Right ventricle myocardium inferior (tissue), 1 donor: ENCODE results near the gene RANBP3L. TPM values are rescaled to one million over a fixed set of nuclear protein-coding genes. Genes with fewer than 3 reads are reported as not detected.
"Not testable (repeated sequence)": the region's sequence is repeated elsewhere in the genome, so short reads cannot be mapped to it uniquely, and the experiment has no call there.

Experiments used
- ATAC-seq: fragments of 200-7000 bp; cut with Tn5 transposase; one replicate; pipeline ENCODE4 v1.9.1; 2020; ENCODE audit warnings: mild to moderate bottlenecking, moderate library complexity
- DNase-seq: peaks from one replicate; pipeline ENCODE4 v3.0.0; 2021; ENCODE audit errors: missing footprints
- intact Hi-C: fragments of 100-400 bp; cut with DNase I; formaldehyde crosslinking; loops from one replicate; pipeline ENCODE4 v1.11.0; 2022
- total RNA-seq: library from RNA; stranded (reverse); fragmentation: NEBNext Ultra II Directional; extraction: Animal tissue kit (Norgen Biotek cat#: 25700); gene quantifications from one replicate; pipeline ENCODE4 v1.2.1, GENCODE V29; 2021
- donor health status: DM: no; HTN: yes; CAD: no; lungs with severe emphysema.

RANBP3L gene
- total RNA-seq, 1 donor from 2014 or later = 0.49 TPM

DNA sequence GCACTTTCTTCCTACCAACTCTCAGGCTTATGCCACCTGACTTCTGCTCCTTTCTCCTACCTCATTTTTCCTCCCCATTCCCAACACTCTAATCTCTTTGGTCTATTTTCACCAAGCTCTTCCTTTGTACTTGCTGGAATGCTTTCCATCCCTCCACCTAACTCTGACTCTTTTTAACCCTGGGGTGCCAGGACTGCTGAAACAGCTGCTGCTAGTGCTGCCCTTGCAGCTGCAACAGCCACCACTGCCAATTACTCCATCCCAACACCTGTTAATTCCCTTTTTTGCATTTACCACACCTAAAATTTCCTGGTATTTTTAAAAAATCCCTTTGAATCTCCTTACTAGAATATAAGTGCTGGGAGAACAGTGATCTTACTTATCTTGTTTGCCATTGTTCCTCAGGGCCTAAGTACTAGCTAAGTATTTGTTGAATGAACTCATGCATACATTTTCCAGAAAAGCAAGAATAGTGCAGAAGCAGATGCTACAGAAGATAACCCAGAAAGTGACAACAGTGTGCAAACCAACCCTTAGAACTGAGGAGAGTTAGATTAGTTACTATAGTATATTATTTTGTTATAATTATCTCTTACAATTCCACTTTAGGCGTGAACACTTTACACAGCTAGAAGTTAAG is 71.4 kb downstream of the RANBP3L start:
- no peak for ATAC-seq
- intact Hi-C loops = no loop called here
- DNase-seq = no peak

DNA sequence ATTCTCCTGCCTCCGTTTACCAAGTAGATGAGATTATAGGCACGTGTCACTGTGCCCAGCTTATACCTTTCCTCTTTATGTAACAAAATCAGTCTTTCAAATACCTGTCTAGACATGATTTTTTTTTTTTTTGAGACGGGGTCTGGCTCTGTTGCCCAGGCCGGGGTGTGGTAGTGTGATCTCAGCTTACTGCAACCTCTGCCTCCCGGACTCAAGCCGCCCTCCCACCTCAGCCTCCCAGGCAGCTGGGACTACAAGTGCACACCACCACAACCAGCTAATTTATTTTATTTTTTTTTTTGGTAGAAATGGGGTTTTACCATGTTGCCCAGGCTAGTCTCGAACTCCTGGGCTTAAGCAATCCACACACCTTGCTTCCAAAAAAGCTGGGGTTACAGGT is 73.2 kb downstream of the RANBP3L start:
- ATAC-seq (no peak), DNase-seq (no peak)
- intact Hi-C loops = no loop called here

DNA sequence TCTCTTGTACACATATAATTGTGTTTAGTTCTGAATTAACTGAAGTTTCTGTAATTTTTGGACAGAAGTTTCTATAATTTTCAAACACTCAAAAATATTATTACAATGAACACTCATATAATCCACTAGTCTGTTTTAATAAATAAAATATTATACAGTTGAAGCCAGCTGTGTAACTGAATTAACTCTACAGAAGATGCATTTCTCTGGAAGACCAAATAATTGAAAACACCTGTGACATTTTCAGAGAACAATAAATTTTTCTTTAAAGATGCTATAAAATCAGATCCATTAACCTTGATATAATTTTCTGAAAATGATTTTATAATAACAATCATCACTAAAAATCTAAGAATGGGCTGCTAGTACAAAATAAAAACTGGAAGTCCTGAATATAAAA is 74.7 kb downstream of the RANBP3L start:
- ATAC-seq (no peak), DNase-seq (no peak)
- intact Hi-C loops = no loop called here

DNA sequence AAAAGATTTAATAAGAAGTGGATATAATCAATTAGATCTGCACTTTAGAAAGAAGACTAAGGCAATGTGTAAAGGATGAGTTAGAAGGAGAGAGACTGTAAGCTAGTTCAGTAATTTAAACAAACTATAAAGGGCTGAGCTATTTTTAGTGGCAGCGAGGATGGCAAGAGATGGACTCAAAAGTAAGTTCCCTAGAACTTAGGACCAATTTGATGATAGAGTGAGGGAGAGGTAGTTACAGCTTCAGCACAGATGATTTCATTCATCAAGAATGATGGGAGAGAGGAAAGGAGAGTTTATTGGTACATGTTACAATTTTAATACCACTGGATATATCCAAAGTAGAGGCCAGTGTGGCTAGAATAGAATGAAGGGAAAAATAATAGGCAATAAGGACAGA is 79.1 kb downstream of the RANBP3L start:
- intact Hi-C loops = no loop called here

DNA sequence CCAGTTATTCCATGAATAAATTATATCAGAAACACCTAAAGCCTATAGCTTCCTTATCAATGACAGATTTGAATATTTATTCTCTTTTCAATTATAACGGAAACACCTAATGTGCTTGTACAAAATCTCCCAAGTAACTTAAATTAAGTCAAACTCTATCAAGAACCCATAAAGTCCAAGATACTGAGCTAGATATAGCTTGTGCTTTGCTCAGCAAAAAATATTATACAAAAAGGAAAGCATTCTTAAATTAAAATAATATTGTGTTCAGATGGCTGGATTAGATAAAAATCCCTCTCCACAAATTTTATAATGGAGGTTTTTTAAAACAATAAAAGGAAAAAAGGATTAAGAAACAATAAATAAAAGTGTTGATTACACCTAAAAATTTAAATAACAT is 83.7 kb downstream of the RANBP3L start:
- DNase-seq (no peak), ATAC-seq (no peak)
- intact Hi-C loops = no loop called here

More for the DNA sequence above, 79.1 kb downstream of the RANBP3L start:
- ATAC-seq (no peak), DNase-seq (no peak)

DNA sequence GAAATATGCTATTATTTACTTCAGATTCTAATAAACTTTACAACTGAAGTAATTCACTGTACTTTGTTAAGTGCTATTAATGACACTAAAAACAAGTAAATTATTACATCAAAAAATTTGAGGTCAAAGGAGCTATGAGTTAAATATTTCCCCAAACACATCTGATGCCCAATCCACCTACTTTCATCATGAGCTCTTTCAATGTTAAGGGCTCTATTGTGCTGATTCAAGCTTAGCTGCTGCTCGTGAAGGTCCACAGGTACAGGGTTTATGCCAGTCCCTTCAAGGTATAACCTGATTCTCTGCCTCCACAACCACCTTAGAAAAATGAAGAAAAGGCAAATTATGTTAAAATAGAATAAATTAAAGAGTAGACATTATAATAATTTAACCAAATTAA is 84.1 kb downstream of the RANBP3L start:
- no peak for DNase-seq
- ATAC-seq = no peak
- intact Hi-C loops = no loop called here

DNA sequence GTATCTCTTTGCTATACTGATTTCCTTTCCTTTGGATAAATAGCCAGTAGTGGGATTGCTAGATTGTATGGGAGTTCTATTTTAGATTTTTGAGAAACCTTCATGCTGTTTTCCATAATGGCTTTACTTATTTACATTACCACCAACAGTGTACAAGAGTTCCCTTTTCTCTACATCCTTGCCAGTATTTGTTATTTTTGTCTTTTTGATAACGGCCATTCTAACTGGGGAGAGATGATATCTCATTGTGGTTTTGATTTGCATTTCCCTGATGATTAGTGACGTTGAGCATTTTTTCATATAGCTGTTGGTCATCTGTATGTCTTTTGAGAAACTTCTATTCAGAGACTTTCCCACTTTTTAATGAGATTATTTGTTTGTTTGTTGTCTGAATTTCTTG is 85.8 kb downstream of the RANBP3L start:
- DNase-seq = no peak
- no peak for ATAC-seq
- intact Hi-C loops = no loop called here

DNA sequence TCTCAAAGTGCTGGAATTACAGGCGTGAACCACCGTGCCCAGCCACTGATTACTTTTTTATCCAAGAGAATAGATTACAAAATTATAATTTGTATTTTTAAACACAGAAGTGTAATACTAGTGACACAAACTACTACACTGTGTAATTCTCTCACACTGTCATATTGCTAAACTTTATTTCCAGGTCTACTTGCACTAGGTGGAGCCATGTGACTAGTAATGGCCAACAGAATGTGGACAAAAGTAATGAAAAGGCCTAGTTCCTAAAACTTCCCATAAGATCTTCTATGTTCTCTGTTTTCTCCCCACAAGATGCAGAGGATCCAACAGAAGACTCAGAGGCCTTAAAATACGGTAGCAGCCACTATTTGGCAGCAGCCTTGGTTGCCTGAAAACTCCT is 87.3 kb downstream of the RANBP3L start:
- intact Hi-C loops = no loop called here
- DNase-seq = no peak
- ATAC-seq = no peak

DNA sequence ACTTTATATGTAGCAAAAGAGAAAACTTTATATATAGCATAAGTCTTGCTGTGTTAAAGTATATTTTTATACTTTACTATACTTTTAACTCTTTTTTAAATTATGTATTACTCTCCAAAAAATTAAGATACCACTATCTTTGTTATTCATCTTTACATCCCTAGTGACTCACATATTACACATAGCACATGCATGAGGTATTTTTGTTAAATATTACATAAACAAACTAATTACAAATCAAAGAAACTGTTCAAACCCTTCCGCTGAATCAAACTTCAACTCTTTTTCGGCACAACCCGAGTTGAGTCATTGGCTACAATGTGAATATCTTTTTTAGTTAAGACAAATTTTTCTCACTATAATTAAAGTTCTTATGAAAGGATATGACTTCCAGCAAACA is 92.0 kb downstream of the RANBP3L start:
- ATAC-seq (no peak), DNase-seq (no peak)
- intact Hi-C loops = no loop called here

DNA sequence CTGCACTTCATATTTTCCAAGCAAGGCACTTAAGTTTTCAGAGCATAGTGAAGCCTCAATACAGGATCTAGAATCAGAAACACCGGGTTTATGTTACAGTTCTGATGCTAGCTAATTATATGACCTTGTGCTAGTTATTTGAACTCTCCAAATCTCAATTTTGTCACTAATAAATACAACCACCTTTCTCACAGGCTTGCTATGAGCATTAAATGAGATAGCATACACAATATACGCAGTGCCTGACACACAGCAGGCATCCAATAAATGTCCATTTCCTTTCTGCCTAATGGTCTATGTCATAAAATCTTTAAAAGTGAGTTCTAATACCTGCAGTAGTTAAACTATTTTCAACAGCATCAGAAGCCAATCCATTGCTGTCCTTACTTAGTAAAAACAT is 92.9 kb downstream of the RANBP3L start:
- ATAC-seq = no peak
- no peak for DNase-seq
- intact Hi-C loops = no loop called here

DNA sequence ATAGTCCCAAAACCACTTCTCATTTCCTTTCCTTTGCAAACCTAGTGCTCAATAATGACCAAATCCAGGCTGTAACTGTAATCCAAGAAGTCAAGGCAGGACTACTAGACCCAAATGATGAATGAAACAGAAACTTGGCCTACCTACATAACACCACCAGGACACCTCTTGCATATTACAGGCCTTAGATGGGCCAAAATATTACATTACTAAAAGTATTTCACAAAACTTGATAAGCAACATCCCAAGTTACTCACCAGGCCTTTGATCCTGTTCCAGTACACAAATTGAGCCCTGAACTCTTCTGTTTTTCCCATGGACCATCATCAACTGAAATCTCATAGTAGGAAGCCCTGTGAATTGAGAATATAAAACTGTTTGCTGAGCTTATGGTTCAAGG is 94.8 kb downstream of the RANBP3L start:
- DNase-seq (no peak), ATAC-seq (no peak)
- intact Hi-C loops = no loop called here

DNA sequence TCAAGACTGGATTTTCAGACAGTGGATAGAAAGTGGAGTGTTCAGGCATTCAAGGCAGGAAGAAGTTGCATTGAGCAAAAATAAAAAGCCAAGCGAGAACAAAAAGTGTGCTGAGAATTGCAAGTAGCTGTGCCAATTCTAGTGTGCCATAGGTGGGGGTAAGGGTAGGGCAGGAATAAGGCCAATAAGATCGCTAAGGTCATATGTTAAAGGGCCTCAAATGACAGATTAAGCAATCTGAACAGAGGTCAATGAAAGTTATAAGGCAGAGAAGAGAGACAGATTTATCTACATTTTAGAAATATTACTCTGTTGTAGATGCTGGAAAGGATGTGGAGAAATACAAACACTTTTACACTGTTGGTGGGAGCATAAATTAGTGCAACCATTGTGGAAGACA is 96.4 kb downstream of the RANBP3L start:
- DNase-seq = no peak
- intact Hi-C loops = no loop called here
- no peak for ATAC-seq

DNA sequence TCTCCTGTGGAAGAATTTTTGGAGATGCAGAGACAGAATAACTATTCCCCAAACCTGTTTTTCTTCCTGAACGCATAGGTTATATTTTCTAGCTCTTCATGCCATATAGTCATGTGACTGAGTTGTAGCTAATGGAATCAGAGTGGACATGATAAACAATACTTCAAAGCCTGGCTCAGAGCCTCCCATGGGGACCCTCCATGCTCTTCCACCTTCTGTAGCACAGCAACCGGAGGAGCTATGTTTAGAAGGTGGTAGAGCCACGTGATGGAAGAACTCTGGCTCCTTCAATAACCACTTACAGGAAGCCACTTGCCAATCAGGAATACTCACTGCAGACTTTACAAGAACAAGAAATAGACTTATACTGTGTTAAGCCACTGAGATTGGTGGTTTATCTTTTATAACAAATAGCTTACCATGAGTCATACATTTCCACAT is 99.2 kb downstream of the RANBP3L start:
- ATAC-seq = peak; percentile 74
- intact Hi-C loops = no loop called here

DNA sequence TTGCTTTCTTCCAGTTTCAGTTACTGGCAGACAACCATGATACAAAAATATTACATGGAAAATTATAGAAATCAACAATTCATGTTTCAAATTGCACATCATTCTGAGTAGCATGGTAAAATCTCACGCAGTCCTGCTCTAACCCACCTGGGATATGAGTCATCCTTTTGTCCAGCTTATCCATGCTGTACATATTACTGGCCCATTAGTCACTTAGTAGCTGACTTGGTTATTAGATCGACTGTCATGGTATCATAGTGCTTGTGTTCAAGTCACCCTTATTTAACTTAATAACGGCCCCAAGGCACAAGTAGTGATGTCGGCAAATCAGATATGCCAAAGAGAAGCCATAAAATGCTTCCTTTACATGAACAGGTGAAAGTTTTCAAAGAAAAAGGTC is 101.2 kb downstream of the RANBP3L start:
- no peak for ATAC-seq

More for the DNA sequence above, 99.2 kb downstream of the RANBP3L start:
- no peak for DNase-seq

DNA sequence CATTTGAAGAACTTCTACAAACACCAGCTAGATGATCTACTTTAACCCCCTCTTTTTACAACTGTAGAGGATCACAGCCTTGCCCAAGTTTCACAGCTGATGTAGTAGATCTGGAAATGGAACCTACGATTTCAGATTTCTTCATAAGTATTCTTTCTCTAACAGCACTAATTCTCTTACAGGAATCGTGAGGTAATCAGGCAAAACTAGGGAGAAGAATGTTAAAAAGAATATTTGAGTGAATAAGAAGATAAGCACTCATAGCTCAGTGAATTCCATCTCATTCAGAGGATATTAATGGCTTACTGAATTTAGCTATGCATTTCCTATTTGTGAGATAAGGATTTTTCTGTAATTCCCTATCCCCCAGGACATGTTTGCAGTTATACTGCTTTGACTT is 102.1 kb downstream of the RANBP3L start:
- DNase-seq = no peak
- no peak for ATAC-seq
- intact Hi-C loops = no loop called here

More for the DNA sequence above, 101.2 kb downstream of the RANBP3L start:
- intact Hi-C loops = no loop called here
- DNase-seq = no peak

DNA sequence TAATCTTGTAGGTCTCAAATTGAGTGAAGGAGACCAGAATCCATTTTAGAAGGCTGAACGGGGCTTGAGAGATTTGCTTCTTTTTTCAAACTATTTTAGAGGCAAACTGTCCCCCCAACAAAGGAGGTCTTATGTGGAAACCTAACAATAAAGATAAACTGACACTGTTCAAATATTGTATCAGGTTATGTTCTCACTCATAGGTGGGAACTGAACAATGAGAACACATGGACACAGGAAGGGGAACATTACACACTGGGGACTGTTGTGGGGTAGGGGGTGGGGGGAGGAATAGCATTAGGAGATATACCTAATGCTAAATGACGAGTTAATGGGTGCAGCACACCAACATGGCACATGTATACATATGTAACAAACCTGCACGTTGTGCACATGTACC is 102.9 kb downstream of the RANBP3L start:
- intact Hi-C loops, DNase-seq, ATAC-seq: not testable (repeated sequence)

Other genes with a start within 250 kb of the RANBP3L start
- gene UGT3A2, start 235.0 kb downstream of the RANBP3L start, total RNA-seq = not detected
- 10.4 TPM for gene LMBRD2, start 150.0 kb downstream of the RANBP3L start, total RNA-seq
- gene SKP2, start 149.8 kb downstream of the RANBP3L start, total RNA-seq = 6.3 TPM
- gene NADK2, start 60.0 kb downstream of the RANBP3L start, total RNA-seq = 39.4 TPM